H1 (cell line): ENCODE data around the gene EEPD1. TPM values are rescaled to one million over a fixed set of nuclear protein-coding genes. Genes with fewer than 3 reads are reported as not detected.

Experiments
- CBX5 ChIP-seq: fragments of 300-800, 300-1000 bp; sonication (generic); IDR thresholded peaks from 2 replicates; pipeline ENCODE4 v1.7.1; 2016; ENCODE audit warnings: antibody characterized with exemption, low read length, low read depth
- CHD7 ChIP-seq: fragments of 300-600 bp; sonication (generic); IDR thresholded peaks from 2 replicates; pipeline ENCODE4 v1.7.1; 2012; ENCODE audit warnings: low read length, moderate library complexity, mild to moderate bottlenecking, inconsistent platforms; ENCODE audit not compliant: insufficient replicate concordance
- CTCF ChIP-seq, 3 experiments: IDR thresholded peaks; 1 replicate in 2 of 3; 2 replicates in 1 of 3; pipeline versions ENCODE4 v1.5.1 to v1.6.1; 2011; ENCODE audit warnings: low read length in 3 of 3, mild to moderate bottlenecking in 3 of 3, inconsistent platforms in 2 of 3, low read depth in 1 of 3, moderate library complexity in 1 of 3; ENCODE audit not compliant: insufficient read depth in 1 of 3; ENCODE audit errors: control extremely low read depth in 1 of 3
- JUND ChIP-seq: IDR thresholded peaks from 2 replicates; pipeline ENCODE4 v1.6.1; 2011; ENCODE audit warnings: mild to moderate bottlenecking, improper control_type of control experiment, low read length
- NRF1 ChIP-seq: IDR thresholded peaks from 2 replicates; pipeline ENCODE4 v1.6.1; 2011; ENCODE audit warnings: mild to moderate bottlenecking, low read depth, low read length, improper control_type of control experiment
- RAD21 ChIP-seq, 2 experiments: IDR thresholded peaks in 1 of 2; conservative IDR thresholded peaks in 1 of 2; 2 replicates each; pipeline ENCODE4 v1.6.1; 2011; ENCODE audit warnings: low read depth in 2 of 2, low read length in 2 of 2, improper control_type of control experiment in 1 of 2, inconsistent platforms in 1 of 2, mild to moderate bottlenecking in 1 of 2, moderate library complexity in 1 of 2
- RXRA ChIP-seq: IDR thresholded peaks from 2 replicates; pipeline ENCODE4 v1.6.1; 2011; ENCODE audit warnings: low read depth, mild to moderate bottlenecking, low read length, moderate library complexity; ENCODE audit not compliant: insufficient read depth
- SAP30 ChIP-seq: fragments of 300-600 bp; sonication (generic); IDR thresholded peaks from 2 replicates; pipeline ENCODE4 v1.7.1; 2012; ENCODE audit warnings: low read length, moderate library complexity, mild to moderate bottlenecking, inconsistent platforms; ENCODE audit not compliant: insufficient read depth, insufficient replicate concordance
- SP2 ChIP-seq: IDR thresholded peaks from 2 replicates; pipeline ENCODE4 v1.6.1; 2012; ENCODE audit warnings: mild to moderate bottlenecking, low read length, inconsistent platforms
- polyA plus RNA-seq, 7 experiments: library from polyadenylated mRNA; depleted of rRNA in 3 of 7; stranded (reverse) in 5 of 7; unstranded in 2 of 7; fragments of >200 nt in 5 of 7; fragments of 200-250 nt in 2 of 7; gene quantifications; 1 replicate in 5 of 7; 2 replicates in 1 of 7; 4 replicates in 1 of 7; pipeline versions ENCODE4 v1.2.1 to v1.2.3, GENCODE V29; 2011 to 2013; ENCODE audit warnings: missing spikeins in 2 of 7, mixed read lengths in 2 of 7
- total RNA-seq: library from RNA; stranded (reverse); fragmentation: NEBNext Ultra II Directional; extraction: Animal tissue kit (Norgen Biotek cat#: 25700); gene quantifications from 2 replicates; pipeline ENCODE4 v1.2.1, GENCODE V29; 2021

The EEPD1 gene
- total and polyA plus RNA-seq, 2 of the 8 experiments (the other 6 are each of a cell fraction or from before 2014, with no cell fraction given), result 3.1 to 7.8 TPM

GRCh38 chr7:36137754-36138153 lies 15.3 kb upstream of the EEPD1 start (continued):
- TF ChIP-seq CHD7, result no peak
- TF ChIP-seq CBX5, result no peak
- no peak for TF ChIP-seq CTCF (IDR thresholded peaks at IDR 0.05; ENCODE audit: control extremely low read depth in 1 of 3, insufficient read depth in 1 of 3, low read depth in 1 of 3, low read length in 3 of 3)
- TF ChIP-seq RXRA, result no peak
- no peak for TF ChIP-seq RAD21 (IDR thresholded peaks at IDR 0.05 in 1 of 2, conservative IDR thresholded peaks at IDR 0.05 in 1 of 2; ENCODE audit: low read depth in 2 of 2, low read length in 2 of 2)
- TF ChIP-seq SP2, result no peak
- no peak for TF ChIP-seq JUND
- TF ChIP-seq SAP30, result no peak
- no peak for TF ChIP-seq NRF1
